ENCODE results near the gene ACCS. TPM values are rescaled to one million over a fixed set of nuclear protein-coding genes. Genes with fewer than 3 reads are reported as not detected.

ACCS gene
- total RNA-seq, 1 donor from 2014 or later = 2.4 TPM

DNA sequence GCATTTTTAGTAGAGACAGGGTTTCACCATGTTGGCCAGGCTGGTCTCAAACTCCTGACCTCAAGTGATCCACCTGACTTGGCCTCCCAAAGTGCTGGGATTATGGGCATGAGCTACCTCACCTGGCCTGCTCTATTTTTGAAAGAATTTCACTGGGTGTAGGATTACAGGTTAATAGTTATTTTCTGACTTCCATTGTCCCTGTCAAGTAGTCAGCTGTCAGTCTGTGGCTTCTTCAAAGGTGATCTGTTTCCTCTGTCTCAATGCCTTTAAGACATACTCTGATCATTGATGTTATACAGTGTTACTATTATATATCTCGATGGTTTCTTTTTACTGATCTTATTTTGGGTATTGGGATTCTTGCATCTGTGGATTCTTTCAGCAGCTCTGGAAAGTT lies 19.3 kb downstream of the ACCS start:
- DNase-seq (ENCODE audit: low read depth, low spot score) = no peak

DNA sequence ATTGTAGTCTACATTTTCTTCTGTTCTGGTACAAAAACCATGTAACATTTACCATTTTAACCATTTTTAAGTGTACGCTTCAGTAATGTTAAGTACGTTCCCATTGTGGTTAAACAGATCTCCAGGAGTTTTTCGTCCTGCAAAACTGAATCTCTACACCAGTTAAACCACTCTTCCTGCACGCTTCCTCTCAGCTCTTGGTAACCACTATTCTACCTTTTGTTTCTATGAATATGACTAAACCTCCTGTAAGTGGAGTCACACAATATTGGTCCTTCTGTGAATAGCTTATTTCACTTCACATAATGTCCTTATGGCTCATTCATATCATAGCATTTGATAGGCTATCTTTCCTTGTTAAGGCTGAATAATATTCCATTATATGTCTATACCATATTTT lies 22.3 kb downstream of the ACCS start:
- no peak for DNase-seq (ENCODE audit: low read depth, low spot score)

DNA sequence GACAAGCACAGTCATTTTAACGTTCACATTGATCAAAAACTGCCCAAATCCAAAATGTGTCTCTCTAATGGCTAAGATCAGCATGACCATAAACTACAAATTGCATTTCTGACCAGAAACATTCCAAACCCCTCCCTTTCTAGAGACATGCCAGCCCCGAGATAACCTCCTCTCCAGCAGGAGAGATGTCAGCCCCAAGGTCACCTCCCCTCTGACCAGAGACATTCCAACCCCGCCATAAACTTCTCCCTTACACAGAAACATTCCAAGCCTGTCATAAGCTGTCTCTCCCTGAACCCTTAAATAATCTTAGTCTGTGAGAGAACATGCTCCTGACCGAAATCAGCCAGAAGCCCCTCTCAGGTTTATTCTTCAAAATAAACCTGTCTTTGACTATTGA lies 22.8 kb downstream of the ACCS start:
- DNase-seq (ENCODE audit: low read depth, low spot score) = no peak

DNA sequence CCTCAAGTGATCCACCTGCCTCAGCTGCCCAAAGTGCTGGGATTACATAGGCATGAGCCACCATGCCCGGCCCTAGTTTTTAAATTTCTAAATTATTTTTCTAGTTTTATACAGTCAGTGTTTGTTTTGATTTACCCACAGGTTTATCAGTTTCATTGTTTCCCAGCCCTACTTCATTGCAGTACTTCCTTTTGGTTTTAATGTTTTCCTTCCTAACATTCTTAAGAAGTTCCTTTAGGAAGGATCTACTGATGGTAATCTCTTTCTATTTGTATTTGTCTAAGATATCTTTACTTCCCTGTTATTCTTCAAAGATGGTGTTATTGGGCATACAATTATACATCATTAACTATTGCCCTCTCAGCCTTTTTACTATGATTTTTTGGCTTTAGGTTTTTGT lies 24.5 kb downstream of the ACCS start:
- peak; percentile 27 for DNase-seq (ENCODE audit: low read depth, low spot score)

DNA sequence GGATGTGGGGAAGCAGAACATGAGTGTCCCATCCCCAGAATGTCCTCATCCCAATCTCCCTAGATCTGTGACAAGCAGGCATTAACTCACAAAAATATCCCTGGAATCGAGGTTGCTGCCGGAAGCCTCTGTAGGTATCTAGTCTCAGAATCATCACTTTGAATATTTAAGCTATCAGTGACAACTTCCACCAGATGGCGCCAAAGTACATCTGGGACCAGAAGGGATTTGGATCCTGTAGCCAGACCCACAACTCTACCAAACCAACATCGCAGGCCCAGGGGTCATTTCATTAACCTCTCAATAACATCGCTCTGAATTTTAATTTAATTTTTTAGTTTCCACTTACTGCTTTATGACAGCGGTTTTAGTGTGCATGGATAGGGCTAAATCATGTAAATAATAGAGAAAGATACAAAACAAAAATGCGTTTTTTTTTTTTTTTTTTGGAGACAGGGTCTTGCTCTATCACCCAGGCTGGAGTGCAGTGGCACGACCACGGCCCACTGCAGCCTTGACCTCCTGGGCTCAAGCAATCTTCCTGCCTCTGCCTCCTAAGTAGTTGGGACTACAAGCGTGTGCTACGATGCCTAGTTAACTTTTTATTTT lies 28.3 kb downstream of the ACCS start:
- DNase-seq (ENCODE audit: low read depth, low spot score) = peak; percentile 36

DNA sequence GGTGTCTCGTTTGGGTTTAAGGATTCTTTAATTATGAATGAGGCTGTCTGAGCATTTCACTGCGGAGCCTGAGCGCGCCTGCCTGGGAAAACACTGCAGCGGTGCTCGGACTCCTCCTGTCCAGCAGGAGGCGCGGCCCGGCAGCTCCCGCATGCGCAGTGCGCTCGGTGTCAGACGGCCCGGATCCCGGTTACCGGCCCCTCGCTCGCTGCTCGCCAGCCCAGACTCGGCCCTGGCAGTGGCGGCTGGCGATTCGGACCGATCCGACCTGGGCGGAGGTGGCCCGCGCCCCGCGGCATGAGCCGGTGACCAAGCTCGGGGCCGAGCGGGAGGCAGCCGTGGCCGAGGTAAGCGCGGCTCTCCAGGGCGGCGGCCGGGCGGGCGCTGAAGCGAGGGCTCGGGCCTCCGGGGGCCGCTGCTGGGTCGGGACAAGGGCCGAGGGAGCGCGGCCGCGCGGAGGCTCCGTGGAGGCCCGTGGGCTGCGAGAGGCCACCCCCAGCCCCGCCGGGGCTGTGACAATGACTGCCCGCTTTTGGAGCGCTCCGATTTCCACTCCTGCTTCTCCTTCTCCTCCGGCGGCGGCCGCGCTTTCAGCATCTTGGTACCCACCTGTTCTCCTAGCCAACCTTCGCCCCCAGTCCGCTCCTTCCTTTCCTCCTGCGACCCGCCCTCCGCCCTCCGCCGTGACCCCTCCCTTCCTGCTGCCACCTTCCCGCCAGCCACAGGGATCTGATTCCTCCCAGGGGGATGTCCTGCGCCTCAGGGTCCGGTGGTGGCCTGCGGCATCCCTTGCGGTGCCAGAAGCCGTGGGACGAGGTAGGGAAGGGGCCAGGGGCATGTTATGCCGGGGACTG lies 29.7 kb downstream of the ACCS start, which contains the start of gene EXT2:
TSS of gene EXT2 (plus strand) at position 173 of the 854 bp plus-strand sequence. CDS start 12,035 bp downstream, outside the sequence.
- peak; percentile 51 for DNase-seq (ENCODE audit: low read depth, low spot score)

DNA sequence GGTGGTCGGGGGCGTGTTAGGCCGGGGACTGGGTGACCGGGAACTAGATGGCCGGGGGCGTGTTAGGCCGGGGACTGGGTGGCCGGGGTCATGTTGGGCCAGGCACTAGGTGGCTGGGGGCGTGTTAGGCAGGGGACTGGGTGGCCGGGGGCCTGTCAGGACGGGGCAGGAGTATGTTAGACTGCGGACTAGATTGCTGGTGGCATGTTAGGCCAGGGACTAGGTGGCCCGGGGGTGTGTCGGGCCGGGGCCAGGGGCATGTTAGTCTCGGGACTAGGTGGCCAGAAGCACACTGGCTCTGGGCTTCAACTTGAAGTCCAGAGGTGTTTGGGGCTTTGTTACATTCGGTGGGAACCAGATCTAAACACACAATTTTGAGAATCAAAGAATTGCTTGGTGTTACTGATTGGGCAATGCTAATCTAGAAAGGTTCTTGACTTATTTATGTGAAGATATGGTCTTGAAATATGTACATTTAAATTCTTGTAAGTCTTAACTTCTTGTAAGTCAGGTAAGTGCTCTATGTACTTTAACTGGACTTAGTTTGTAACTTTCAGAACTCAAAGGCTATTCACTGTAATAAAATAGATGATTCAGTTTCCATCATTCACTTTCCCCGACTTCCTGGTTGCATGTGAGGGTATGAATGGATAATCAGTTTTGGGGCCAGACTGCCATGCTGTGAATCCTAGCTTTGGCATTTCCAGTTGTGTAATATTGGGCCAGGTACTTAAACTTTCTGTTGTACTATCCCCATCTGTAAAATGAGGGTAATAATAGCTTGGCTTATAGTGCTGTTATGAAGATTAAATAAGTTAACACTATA lies 30.5 kb downstream of the ACCS start:
- DNase-seq (ENCODE audit: low read depth, low spot score) = no peak

DNA sequence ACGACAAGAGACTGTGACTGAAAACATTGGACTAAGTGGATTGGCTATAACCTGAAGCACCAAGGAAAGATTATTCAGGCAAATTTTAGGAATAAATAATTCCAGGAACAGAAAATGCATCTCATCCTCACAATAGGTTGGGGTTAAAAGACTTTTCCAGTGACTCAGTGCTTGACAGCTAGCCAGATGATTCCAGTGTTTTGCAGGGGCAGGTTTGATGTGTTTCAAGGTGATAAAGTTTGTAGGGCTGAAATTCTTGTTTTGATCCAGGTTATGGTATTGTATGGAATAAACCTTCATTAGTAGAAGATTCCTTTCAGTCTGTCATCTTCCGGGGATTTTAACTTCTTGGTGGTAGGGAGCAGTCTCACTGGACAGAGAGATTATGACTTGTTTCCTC lies 31.8 kb downstream of the ACCS start:
- no peak for DNase-seq (ENCODE audit: low read depth, low spot score)

DNA sequence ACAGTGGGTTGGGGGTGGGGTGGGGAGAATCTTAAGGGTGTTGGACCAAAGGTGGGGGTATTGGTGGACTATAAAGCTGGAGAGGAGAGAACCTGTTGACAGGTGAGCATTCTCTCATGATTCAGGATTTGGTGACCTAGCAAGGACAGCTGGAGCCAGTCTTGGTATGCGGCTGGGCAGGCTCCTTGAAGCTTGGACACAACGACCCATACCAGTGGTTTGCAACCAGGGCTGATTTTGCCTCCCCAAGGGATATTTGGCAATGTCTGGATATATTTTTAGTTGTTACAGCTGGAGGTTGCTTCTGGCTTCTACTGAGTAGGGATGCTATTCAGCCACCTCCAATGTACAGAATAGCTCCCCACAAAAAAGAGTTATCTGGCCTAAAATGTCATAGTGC lies 35.0 kb downstream of the ACCS start:
- no peak for DNase-seq (ENCODE audit: low read depth, low spot score)

DNA sequence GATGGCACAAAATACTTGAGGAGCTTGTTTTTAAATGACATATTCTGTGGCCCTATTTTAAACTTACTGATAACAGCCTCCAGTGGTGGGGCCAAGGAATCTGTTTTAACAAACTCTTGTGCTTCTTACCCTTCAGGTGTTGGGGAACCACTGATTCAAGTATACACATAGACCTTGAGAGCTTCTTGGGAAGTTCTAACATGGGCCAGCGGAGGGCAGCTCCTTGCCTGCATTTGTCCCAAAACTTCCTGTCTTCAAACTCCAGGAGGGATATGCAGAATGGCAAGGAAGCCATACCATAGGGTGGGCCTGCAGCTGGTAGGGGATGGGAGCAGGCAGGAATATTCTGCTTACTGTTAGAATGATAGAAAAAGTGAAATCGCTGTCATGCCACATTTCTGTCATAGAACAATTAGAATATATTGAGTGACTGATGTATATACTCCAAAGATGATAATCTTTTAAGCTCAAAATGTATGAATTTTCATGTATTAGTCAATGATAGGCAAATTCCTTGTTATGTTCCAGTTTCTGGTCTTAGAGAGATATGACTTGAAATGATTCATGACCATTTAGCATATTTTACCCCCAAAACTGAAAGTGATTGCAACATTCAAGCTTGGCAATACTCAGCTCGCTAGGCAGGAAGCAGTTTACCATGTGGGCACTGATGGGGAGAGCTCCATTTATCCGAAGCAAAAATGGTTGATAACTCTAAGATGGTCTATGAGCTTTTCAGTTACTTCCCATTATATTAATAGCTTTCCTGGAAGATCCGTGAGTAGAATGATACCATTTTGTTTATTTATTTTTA lies 38.6 kb downstream of the ACCS start:
- no peak for DNase-seq (ENCODE audit: low read depth, low spot score)

DNA sequence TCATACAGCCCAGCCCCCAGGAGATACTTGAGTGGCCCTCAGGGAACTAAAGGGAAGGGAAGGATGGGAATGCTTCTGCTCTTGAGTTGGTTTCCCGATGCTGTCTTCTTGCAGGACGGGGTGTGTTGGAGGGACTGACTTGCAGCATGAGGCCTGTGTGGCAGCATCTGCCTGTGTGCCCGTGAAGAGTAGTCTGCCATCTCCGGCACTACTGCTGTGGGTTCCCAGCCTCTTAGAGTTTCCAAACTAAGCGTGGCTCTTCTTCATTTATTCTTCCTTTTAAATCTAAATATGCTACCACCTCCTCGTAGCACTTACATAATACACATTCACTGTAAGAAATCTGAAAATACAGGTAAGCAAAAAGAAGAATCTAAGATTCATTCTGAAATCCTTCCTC lies 42.2 kb downstream of the ACCS start:
- DNase-seq (ENCODE audit: low read depth, low spot score) = no peak

DNA sequence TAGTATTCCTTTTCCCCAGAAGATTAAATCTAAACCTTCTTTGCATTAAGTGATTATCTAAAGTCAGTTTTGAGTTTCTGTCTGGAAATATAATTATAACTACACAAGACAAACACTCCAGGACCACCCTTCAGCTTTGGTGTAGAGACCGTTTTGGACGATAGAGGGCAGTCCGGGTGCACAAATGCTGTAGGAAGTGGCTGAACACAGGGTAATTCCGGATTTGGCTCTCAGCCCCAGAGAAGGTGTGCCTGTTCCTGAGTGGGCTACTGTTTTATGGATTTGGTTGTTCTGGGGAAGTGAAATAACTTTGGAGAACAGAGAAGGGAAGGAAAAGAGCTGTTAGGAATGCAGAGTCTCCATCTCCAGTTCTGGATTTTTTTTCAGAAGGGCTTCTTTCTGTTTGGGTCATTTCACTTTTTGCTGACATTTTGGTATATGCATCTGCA lies 44.2 kb downstream of the ACCS start:
- peak; percentile 11 for DNase-seq (ENCODE audit: low read depth, low spot score)

DNA sequence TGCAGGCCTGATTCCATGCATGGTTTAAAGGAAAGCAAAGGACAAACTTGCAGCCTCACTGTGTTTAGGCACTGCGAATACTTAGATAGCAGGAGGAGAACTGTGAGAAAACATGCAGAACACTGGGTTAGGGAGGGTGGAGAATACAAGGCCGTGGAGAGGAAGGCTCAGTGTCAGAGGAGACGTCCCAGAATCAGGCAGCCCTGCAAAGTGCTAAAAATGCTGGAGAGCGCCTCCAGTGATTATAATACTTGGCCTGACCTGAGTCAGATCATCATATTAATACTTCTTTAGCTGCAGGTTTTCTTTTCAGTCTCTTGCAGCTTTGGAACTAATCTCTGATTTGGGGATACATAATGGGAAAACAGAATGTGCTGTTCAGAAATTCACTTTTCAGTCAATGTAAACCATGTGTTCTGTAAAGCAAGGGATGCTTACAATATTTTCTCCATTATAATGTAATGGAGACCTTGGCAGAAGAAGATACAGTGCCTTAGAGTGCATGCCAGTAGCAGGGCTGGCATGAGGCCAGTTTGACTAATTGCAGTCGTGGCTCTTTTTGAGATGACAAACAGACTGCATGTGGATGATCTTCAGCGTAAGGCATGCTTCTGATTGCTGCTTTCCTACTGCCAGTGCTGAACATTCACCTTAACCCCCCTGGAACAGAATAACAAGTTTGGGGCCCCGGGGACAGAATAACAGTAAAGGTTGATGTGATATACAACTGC lies 46.2 kb downstream of the ACCS start:
- no peak for DNase-seq (ENCODE audit: low read depth, low spot score)

DNA sequence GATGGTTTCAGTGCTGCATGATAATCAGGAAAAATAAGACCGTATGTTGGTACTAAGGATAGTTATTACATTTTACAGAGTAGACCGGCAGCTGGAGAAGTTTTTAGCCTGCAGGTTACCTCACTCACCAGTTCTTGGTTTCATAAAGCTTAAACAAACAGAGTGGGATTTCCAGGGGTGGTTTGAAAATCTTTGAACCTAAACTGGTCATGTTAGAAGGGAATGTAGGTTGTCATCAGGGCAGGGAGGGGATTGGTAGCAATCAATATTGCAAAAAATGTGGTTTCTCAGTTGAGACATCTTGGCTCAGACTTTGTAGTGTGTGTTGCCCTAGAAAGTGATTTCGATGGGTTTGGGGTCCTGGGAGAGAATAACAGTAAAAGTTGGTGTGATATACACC lies 46.9 kb downstream of the ACCS start:
- no peak for DNase-seq (ENCODE audit: low read depth, low spot score)

DNA sequence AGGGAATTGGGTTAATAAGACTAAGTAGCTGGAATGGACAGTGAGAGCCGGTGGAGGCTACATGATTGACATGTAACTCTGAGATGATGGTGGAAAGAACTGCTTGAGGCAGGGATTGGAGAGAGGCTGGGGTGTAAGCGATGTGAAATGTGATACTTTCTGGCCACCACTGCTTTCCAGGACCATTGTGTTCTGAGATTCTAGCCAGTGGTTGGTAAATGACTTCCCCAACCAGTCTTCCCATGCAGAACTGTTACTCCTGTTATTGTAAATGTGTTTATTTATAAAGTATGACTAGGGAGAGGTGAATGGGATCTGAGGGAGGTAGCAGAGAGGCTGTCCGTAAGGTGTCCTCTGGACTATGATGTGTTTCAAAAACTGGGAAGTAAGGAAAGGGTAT lies 47.5 kb downstream of the ACCS start:
- no peak for DNase-seq (ENCODE audit: low read depth, low spot score)

DNA sequence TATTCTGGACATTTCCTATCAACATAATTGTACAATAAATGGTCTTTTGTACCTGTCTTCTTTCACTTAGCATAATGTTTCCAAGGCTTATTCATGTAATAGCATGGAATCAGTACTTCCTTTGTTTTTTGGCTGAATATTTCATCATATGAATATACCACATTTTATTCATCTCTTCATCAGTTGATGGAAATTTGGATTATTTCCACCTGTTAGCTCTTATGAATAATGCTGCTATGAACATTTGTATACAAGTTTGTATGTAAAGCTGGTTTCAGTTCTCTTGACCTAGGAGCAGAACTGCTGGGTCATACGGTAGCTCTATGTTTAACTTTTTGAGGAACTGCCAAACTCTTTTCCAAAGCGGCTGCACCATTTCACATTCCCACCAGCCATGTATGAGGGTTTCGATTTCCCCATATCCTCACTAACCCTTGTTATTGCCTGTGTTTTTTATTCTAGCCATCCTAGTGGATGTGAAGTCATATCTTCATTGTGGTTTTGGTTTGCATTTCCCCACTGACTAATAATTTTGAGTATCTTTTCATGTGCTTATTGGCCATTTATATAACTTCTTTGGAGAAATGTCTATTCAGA lies 50.3 kb downstream of the ACCS start:
- no peak for DNase-seq (ENCODE audit: low read depth, low spot score)

DNA sequence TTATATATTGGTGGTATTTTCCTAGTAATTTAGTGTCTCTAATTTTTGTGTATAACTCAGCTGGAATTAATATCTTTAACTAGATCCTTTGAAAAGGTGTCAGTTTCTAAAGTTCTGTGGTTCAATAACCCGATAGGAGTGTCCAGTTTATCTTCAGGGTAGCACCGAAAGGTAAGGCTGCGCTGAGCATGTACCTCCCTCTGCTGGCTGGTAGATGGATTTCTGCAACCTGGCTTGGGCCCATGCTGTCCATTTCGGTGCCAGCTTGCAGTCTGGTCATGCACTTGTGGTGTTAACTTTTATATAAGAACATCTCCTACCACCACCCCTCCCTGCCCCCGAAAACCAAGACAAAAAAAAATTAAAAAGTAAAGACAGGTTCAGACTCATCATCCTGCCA lies 54.1 kb downstream of the ACCS start:
- DNase-seq (ENCODE audit: low read depth, low spot score) = no peak

DNA sequence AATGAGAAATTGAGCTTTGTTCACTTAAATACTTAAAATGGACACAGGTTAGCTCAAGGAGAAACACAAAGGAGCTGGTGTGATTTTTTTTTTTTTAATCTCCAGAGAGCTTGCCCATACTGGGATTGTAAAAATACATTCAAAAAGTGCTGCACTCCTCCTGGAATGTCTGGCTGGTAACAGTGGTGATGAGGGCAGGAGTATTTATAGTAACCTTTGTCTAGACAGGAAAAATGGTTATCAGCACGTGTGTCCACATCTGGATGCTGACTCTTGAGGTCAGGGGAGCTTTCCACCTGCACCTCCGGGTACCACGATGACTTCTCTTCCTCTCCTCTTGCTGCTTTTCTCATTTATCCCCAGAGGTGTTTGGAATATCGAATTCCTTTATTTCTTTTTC lies 59.5 kb downstream of the ACCS start:
- DNase-seq (ENCODE audit: low read depth, low spot score) = no peak

DNA sequence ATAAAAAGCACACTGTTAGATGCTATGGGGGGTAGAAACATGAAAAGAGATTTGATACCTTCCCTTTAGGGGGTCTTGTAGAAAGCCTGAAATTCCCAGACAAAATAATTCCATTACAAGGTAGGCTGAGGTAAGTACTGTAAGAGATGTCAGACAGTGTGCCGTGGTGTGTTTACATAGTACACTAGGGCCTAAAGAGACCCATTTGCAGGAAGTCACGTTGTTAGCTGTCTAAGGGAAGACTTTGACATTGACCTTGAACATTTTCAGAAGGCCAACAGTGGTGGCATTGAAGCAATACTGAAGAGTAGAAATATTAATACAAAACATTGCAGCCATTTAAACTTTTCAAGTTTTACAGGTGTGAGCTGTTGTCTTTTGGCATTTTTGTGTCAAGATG lies 60.2 kb downstream of the ACCS start:
- DNase-seq (ENCODE audit: low read depth, low spot score) = no peak

DNA sequence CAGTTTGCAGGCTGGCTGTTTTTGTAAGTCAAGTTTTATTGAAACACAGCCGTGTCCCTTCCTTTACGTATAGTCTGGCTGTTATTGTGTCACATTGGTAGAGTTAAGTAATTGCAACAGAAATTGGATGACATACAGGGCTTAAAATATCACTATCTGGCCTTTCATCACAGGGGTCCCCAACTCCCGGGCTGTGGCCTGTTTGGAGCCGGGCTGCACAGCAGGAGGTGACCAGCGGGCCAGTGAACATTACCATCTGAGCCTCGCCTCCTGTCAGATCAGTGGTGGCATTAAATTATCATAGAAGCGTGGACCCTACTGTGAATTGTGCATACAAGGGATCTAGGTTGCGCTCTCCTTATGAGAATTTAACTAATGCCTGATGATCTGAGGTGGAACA lies 61.1 kb downstream of the ACCS start:
- no peak for DNase-seq (ENCODE audit: low read depth, low spot score)
